DOHH2 (cell line): ENCODE results near the gene ATP4B.

Experiments used
- H3F3A ChIP-seq: fragments of 200-600 bp; sonication (generic), shearing (Covaris generic); 2 replicates; pipeline ENCODE4 v1.6.0; 2016; ENCODE audit warnings: antibody characterized with exemption, mild to moderate bottlenecking; ENCODE audit not compliant: control insufficient read depth, insufficient read depth
- H3K27ac ChIP-seq: fragments of 200-600 bp; sonication (generic); 2 replicates; pipeline ENCODE4 v1.5.1; 2014; ENCODE audit warnings: low read depth, mild to moderate bottlenecking, low read length, moderate library complexity
- H3K27me3 ChIP-seq: fragments of 200-600 bp; sonication (generic); 2 replicates; pipeline ENCODE4 v1.6.1; 2014; ENCODE audit warnings: mild to moderate bottlenecking, low read length, mixed read lengths; ENCODE audit not compliant: control insufficient read depth
- H3K36me3 ChIP-seq: fragments of 200-600 bp; sonication (generic); 2 replicates; pipeline ENCODE4 v1.6.1; 2014; ENCODE audit warnings: mild to moderate bottlenecking, low read length, moderate library complexity, mixed read lengths; ENCODE audit not compliant: control insufficient read depth
- H3K4me1 ChIP-seq: fragments of 200-600 bp; sonication (generic); 2 replicates; pipeline ENCODE4 v1.6.1; 2014; ENCODE audit warnings: mild to moderate bottlenecking, low read length, mixed read lengths; ENCODE audit not compliant: control insufficient read depth
- H3K4me2 ChIP-seq: fragments of 200-600 bp; sonication (generic); 2 replicates; pipeline ENCODE4 v1.6.0; 2014; ENCODE audit warnings: mild to moderate bottlenecking, low read length, moderate library complexity
- H3K4me3 ChIP-seq: fragments of 200-600 bp; sonication (generic); 2 replicates; pipeline ENCODE4 v1.5.1; 2014; ENCODE audit warnings: mild to moderate bottlenecking, low read length, mixed read lengths
- H3K79me2 ChIP-seq: fragments of 200-600 bp; sonication (generic); 2 replicates; pipeline ENCODE4 v1.6.1; 2014; ENCODE audit warnings: mild to moderate bottlenecking, low read length, mixed read lengths; ENCODE audit not compliant: control insufficient read depth
- H3K9me2 ChIP-seq: fragments of 200-600 bp; sonication (generic); replicated peaks from 2 replicates; pipeline ENCODE4 v1.6.1; 2014; ENCODE audit warnings: mild to moderate bottlenecking, low read length, mixed read lengths; ENCODE audit not compliant: control insufficient read depth
- H3K9me3 ChIP-seq: fragments of 200-600 bp; sonication (generic); 2 replicates; pipeline ENCODE4 v1.6.1; 2014; ENCODE audit warnings: antibody characterized with exemption, low read length, mixed read lengths; ENCODE audit not compliant: control insufficient read depth, insufficient read depth
- H4K20me1 ChIP-seq: fragments of 200-600 bp; sonication (generic); 2 replicates; pipeline ENCODE4 v1.6.0; 2014; ENCODE audit warnings: low read depth, mild to moderate bottlenecking, antibody characterized with exemption, low read length, moderate library complexity; ENCODE audit not compliant: control insufficient read depth, insufficient read depth
- EZH2phosphoT487 ChIP-seq: fragments of 200-600 bp; sonication (generic); IDR thresholded peaks from 2 replicates; pipeline ENCODE4 v1.6.1; 2017; ENCODE audit warnings: borderline replicate concordance, mild to moderate bottlenecking, antibody characterized with exemption, low read length, moderate library complexity, mixed read lengths
- TF ChIP-seq, protein P1 (sequence below): fragments of 200-600 bp; sonication (generic); IDR thresholded peaks from one replicate; pipeline ENCODE4 v1.5.1; 2014; ENCODE audit warnings: antibody characterized with exemption, mild to moderate bottlenecking, low read depth, low read length; ENCODE audit not compliant: poor library complexity, severe bottlenecking

The ATP4B gene

DNA sequence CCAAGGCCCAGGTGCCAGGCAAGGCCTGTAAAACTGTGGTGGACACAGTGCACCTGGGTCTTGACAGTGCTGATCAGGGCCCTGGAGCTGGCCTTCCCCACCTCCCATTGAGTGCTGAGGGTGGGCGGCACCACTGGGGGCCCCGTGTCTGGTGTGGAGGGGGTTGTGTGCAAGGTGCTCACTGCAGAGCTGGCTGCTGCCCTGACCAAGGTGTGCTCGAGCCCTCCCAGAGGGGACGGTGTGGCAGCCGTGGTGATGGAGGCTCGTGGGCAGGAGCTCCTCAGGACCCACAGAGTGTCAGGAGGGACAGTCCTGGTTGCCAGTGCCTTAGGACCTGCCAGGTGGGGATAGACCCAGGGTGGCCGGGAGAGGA is 23.0 kb downstream of the ATP4B start:
- H3K36me3 ChIP-seq, result peaks cover 96% of the 10 kb centered on the region
- no peak overlapping the region for H3K4me3 ChIP-seq
- H3K9me2 ChIP-seq, result no peaks in the 10 kb centered on the region
- H3K79me2 ChIP-seq, result peaks cover 13% of the 10 kb centered on the region
- H3K4me2 ChIP-seq, result no peak overlapping the region
- TF ChIP-seq EZH2phosphoT487, result no peak
- TF ChIP-seq, protein P1, sequence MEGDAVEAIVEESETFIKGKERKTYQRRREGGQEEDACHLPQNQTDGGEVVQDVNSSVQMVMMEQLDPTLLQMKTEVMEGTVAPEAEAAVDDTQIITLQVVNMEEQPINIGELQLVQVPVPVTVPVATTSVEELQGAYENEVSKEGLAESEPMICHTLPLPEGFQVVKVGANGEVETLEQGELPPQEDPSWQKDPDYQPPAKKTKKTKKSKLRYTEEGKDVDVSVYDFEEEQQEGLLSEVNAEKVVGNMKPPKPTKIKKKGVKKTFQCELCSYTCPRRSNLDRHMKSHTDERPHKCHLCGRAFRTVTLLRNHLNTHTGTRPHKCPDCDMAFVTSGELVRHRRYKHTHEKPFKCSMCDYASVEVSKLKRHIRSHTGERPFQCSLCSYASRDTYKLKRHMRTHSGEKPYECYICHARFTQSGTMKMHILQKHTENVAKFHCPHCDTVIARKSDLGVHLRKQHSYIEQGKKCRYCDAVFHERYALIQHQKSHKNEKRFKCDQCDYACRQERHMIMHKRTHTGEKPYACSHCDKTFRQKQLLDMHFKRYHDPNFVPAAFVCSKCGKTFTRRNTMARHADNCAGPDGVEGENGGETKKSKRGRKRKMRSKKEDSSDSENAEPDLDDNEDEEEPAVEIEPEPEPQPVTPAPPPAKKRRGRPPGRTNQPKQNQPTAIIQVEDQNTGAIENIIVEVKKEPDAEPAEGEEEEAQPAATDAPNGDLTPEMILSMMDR, result no peak
- H3K9me3 ChIP-seq, result no peaks in the 10 kb centered on the region
- 0 out of 2 replicates have a peak, but pooled peaks cover 4% of the 10 kb centered on the region for H4K20me1 ChIP-seq
- no peaks in the 10 kb centered on the region for H3K4me1 ChIP-seq
- no peaks in the 10 kb centered on the region for H3K27me3 ChIP-seq
- no peaks in the 10 kb centered on the region for H3F3A ChIP-seq
- no peak overlapping the region for H3K27ac ChIP-seq

- no peaks in the 10 kb centered on the region for H3K9me2 ChIP-seq
- H3K9me3 ChIP-seq, result no peaks in the 10 kb centered on the region
- H3K4me1 ChIP-seq, result no peaks in the 10 kb centered on the region
- H3K4me2 ChIP-seq, result no peak overlapping the region
- TF ChIP-seq EZH2phosphoT487, result no peak
- TF ChIP-seq, protein P1, result no peak
- peaks cover 96% of the 10 kb centered on the region for H3K36me3 ChIP-seq
- no peaks in the 10 kb centered on the region for H3K27me3 ChIP-seq
- no peak overlapping the region for H3K27ac ChIP-seq
- no peaks in the 10 kb centered on the region for H3F3A ChIP-seq
- peaks cover 19% of the 10 kb centered on the region for H3K79me2 ChIP-seq
- 0 out of 2 replicates have a peak, but pooled peaks cover 4% of the 10 kb centered on the region for H4K20me1 ChIP-seq
- H3K4me3 ChIP-seq, result no peak overlapping the region
Measured at GRCh38 chr13:113634279-113635047, 23.5 kb downstream of the ATP4B start.

DNA sequence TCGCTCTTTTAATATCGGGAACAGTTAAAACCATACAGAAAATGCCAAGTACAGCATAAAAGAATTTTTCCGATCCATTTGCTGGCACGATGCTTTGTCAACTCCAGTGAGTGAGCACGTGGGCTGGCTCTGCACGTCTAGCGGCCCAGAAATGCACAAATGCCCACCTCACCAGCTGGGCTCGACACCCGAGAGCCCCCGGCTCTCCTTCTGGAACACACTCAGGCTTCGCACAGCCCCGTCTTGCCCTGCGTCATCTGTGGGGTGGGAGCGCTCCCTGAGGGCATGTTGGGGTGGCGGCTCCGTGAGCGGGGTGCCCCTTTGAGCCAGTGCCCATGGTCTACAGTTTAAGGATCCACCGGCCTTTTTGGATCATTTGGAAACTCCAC is 24.5 kb downstream of the ATP4B start:
- Histone ChIP-seq H3K4me3 (no peak overlapping the region), H3K9me3 (no peaks in the 10 kb centered on the region), H3K36me3 (peaks cover 97% of the 10 kb centered on the region), H3F3A (no peaks in the 10 kb centered on the region), H3K4me2 (no peak overlapping the region), H3K4me1 (no peaks in the 10 kb centered on the region), H3K79me2 (peaks cover 28% of the 10 kb centered on the region), H3K27ac (no peak overlapping the region), H4K20me1 (peaks cover 9% of the 10 kb centered on the region; the same call in 1 of the 2 replicates), H3K27me3 (no peaks in the 10 kb centered on the region), H3K9me2 (no peaks in the 10 kb centered on the region)
- TF ChIP-seq, protein P1, result no peak
- no peak for TF ChIP-seq EZH2phosphoT487
